ENCODE measurements around the gene SMPD2. TPM values are rescaled to one million over a fixed set of nuclear protein-coding genes. Genes with fewer than 3 reads are reported as not detected.

SMPD2 gene
- total RNA-seq, 4 donors from 2014 or later = 2.8 to 16.3 (median 8.5) TPM

DNA sequence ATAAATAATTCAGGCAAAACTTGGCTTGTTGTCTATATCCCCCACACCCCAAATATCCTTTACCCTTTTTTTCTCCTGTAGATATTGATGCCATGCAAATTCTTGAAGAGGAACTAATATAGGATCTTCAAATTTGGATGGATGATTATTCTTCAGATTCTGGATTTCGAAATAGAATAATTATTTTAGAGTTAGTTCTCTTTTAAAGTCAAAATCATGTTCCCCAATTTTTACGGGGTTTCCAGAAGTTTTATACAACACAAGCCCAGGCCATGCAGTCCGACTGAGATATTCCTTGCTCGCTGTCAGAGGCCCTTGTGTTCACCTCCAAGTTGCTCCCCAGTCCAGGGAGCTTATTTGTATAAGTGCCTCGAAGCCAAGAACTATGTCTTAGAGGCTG lies 4.5 kb upstream of the SMPD2 start:
- H3K27ac ChIP-seq = no peak overlapping the region
- DNase-seq = no peak
- H3K36me3 ChIP-seq = no peaks in the 10 kb centered on the region
- H3K27me3 ChIP-seq = no peaks in the 10 kb centered on the region
- no peaks in the 10 kb centered on the region for H3K4me1 ChIP-seq
- H3K9me3 ChIP-seq = no peaks in the 10 kb centered on the region
- no peak overlapping the region for H3K4me3 ChIP-seq
- no peak for TF ChIP-seq POLR2A (IDR thresholded peaks at IDR 0.05)
- TF ChIP-seq, protein P1, sequence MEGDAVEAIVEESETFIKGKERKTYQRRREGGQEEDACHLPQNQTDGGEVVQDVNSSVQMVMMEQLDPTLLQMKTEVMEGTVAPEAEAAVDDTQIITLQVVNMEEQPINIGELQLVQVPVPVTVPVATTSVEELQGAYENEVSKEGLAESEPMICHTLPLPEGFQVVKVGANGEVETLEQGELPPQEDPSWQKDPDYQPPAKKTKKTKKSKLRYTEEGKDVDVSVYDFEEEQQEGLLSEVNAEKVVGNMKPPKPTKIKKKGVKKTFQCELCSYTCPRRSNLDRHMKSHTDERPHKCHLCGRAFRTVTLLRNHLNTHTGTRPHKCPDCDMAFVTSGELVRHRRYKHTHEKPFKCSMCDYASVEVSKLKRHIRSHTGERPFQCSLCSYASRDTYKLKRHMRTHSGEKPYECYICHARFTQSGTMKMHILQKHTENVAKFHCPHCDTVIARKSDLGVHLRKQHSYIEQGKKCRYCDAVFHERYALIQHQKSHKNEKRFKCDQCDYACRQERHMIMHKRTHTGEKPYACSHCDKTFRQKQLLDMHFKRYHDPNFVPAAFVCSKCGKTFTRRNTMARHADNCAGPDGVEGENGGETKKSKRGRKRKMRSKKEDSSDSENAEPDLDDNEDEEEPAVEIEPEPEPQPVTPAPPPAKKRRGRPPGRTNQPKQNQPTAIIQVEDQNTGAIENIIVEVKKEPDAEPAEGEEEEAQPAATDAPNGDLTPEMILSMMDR (IDR thresholded peaks at IDR 0.05) = no peak
- intact Hi-C loops (cut with DNase I; ENCODE audit: low total_unique reads) = no loop called here

DNA sequence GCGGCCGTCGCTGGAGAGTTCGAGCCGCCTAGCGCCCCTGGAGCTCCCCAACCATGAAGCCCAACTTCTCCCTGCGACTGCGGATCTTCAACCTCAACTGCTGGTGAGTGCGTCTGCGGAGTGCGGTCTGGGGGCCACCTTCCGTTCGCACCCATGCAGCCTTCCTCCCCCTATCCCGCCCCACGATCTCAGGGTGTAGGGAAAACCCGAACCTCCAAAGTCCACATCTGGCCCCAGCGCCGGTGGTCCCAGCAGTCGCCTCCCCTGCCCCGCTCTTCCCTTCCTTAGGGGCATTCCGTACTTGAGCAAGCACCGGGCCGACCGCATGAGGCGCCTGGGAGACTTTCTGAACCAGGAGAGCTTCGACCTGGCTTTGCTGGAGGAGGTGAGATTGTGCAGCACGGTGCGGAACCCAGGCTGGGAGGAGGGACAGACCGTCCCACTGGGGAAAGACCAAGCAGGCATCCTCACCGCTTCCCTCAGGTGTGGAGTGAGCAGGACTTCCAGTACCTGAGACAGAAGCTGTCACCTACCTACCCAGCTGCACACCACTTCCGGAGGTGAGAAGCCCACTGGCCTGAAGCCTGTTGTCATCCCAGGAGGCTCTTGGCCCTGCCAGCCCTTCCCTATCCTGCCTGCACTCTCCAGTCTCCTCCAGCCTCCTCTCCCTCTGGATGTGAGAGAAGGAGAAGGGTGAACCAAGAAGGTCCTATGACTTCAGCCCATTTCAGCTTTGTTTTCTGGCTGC lies 719 bp downstream of the SMPD2 start:
- DNase-seq = peak; percentile 48 to 54

DNA sequence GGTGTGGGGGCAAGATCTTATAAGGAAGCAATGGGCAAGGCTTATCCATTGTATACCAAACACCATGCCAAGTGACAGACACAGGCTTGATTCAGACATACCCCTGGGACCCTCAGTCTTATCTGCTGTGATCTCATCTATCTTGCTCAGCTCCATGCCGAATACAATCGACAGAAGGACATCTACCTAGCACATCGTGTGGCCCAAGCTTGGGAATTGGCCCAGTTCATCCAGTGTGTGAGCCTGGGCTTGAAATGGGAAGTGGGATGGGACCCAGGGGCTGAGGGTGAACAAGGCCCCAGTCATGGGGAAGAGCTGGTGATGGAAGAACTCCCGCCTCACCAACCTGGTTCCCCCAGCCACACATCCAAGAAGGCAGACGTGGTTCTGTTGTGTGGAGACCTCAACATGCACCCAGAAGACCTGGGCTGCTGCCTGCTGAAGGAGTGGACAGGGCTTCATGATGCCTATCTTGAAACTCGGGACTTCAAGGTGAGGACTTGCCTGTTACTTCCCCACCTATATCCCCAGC lies 1.9 kb downstream of the SMPD2 start:
- TF ChIP-seq, protein P1 (IDR thresholded peaks at IDR 0.05) = no peak
- no peak for TF ChIP-seq POLR2A (IDR thresholded peaks at IDR 0.05)
- no peaks in the 10 kb centered on the region for H3K9me3 ChIP-seq
- no peaks in the 10 kb centered on the region for H3K36me3 ChIP-seq
- intact Hi-C loops (cut with DNase I; ENCODE audit: low total_unique reads) = no loop called here
- no peak overlapping the region for H3K4me3 ChIP-seq
- H3K27ac ChIP-seq = no peak overlapping the region
- no peaks in the 10 kb centered on the region for H3K27me3 ChIP-seq
- H3K4me1 ChIP-seq = no peaks in the 10 kb centered on the region
- no peak for DNase-seq

More for the DNA sequence above, 719 bp downstream of the SMPD2 start:
- H3K4me3 ChIP-seq = peak overlapping the region; percentile 68 to 90
- H3K4me1 ChIP-seq = no peaks in the 10 kb centered on the region
- intact Hi-C loops (cut with DNase I; ENCODE audit: low total_unique reads) = no loop called here
- no peaks in the 10 kb centered on the region for H3K9me3 ChIP-seq
- peak overlapping the region; percentile 78 to 91 for H3K27ac ChIP-seq
- no peaks in the 10 kb centered on the region for H3K27me3 ChIP-seq
- TF ChIP-seq, protein P1 (IDR thresholded peaks at IDR 0.05) = no peak
- no peak for TF ChIP-seq POLR2A (IDR thresholded peaks at IDR 0.05)
- H3K36me3 ChIP-seq = no peaks in the 10 kb centered on the region

DNA sequence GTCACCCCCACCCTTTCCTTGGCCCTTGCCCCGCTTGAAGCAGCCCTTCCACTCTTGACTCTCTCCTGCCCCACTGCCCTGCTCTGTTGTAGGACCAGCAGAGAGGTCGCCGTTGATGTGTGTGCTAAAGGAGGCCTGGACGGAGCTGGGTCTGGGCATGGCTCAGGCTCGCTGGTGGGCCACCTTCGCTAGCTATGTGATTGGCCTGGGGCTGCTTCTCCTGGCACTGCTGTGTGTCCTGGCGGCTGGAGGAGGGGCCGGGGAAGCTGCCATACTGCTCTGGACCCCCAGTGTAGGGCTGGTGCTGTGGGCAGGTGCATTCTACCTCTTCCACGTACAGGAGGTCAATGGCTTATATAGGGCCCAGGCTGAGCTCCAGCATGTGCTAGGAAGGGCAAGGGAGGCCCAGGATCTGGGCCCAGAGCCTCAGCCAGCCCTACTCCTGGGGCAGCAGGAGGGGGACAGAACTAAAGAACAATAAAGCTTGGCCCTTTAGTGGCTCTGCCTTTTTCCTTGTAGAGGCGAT lies 3.0 kb downstream of the SMPD2 start:
- intact Hi-C loops (cut with DNase I; ENCODE audit: low total_unique reads) = no loop called here
- DNase-seq = no peak
- no peaks in the 10 kb centered on the region for H3K9me3 ChIP-seq
- H3K27ac ChIP-seq = no peak overlapping the region
- no peaks in the 10 kb centered on the region for H3K36me3 ChIP-seq
- TF ChIP-seq, protein P1 (IDR thresholded peaks at IDR 0.05) = no peak
- TF ChIP-seq POLR2A (IDR thresholded peaks at IDR 0.05) = no peak
- H3K4me1 ChIP-seq = no peaks in the 10 kb centered on the region
- H3K27me3 ChIP-seq = no peaks in the 10 kb centered on the region
- H3K4me3 ChIP-seq = no peak overlapping the region

DNA sequence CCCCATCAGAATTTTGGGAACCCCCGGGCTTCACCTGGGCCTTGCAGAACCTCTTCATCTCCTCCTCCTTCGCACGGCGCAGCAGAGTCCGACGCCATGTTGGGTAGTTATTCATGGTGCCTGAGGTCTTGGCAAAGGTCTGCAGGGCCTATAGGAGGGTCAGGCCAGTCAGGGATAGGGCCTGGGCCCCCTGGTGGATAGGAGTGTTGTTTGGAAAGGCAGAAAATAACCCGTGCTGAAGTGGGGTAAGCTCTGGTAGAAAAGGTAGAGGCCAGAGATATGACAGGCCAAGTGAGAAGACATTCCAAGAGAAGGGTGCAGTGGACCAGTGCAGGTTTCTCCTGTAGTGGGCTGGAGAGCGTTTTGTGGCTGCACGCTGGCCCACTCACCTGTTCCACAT lies 4.9 kb downstream of the SMPD2 start:
- intact Hi-C loops (cut with DNase I; ENCODE audit: low total_unique reads) = no loop called here
- Histone ChIP-seq H3K27ac (no peak overlapping the region), H3K4me3 (no peak overlapping the region), H3K27me3 (no peaks in the 10 kb centered on the region), H3K36me3 (no peaks in the 10 kb centered on the region), H3K4me1 (no peaks in the 10 kb centered on the region), H3K9me3 (no peaks in the 10 kb centered on the region)
- TF ChIP-seq, protein P1 (IDR thresholded peaks at IDR 0.05) = no peak
- TF ChIP-seq POLR2A (IDR thresholded peaks at IDR 0.05) = no peak
- DNase-seq = no peak

Data from uterus (tissue), 4 donors.